Type B pancreatic cell (in vitro differentiated cells): ENCODE results near the gene SAPCD2. TPM values are rescaled to one million over a fixed set of nuclear protein-coding genes. Genes with fewer than 3 reads are reported as not detected.
"Not testable (repeated sequence)": the region's sequence is repeated elsewhere in the genome, so short reads cannot be mapped to it uniquely, and the experiment has no call there.

Experiments used
- DNase-seq: peaks from one replicate; pipeline ENCODE4 v3.0.0; 2021; ENCODE audit warnings: mixed read lengths; ENCODE audit not compliant: unreplicated experiment; ENCODE audit errors: extremely low spot score
- H3K27ac Mint-ChIP-seq: 2 replicates; pipeline ENCODE4 v1.8.0; 2021; ENCODE audit warnings: mild to moderate bottlenecking, mixed read lengths
- H3K27me3 Mint-ChIP-seq: 2 replicates; pipeline ENCODE4 v1.8.0; 2021; ENCODE audit warnings: mixed read lengths
- H3K36me3 Mint-ChIP-seq: 2 replicates; pipeline ENCODE4 v1.8.0; 2021; ENCODE audit warnings: mixed read lengths
- H3K4me1 Mint-ChIP-seq: one replicate; pipeline ENCODE4 v1.8.0; 2021; ENCODE audit warnings: mixed read lengths; ENCODE audit not compliant: unreplicated experiment
- H3K4me3 Mint-ChIP-seq: 2 replicates; pipeline ENCODE4 v1.8.0; 2021; ENCODE audit warnings: mild to moderate bottlenecking, mixed read lengths
- H3K9me3 Mint-ChIP-seq: 2 replicates; pipeline ENCODE4 v1.8.0; 2021; ENCODE audit warnings: mixed read lengths
- CTCF ChIP-seq: fragments of 200-600 bp; sonication (generic); conservative IDR thresholded peaks from 2 replicates; pipeline ENCODE4 v1.5.0; 2021; ENCODE audit warnings: antibody characterized with exemption, mild to moderate bottlenecking
- total RNA-seq: library from RNA; stranded (reverse); gene quantifications from 2 replicates; pipeline ENCODE4 v1.2.1, GENCODE V29; 2021; ENCODE audit warnings: low replicate concordance

The SAPCD2 gene
- total RNA-seq, 1 donor from 2014 or later = 19.1 TPM

GRCh38 chr9:137065336-137065967 lies 4.9 kb downstream of the SAPCD2 start:
- no peak overlapping the region for H3K27ac Mint-ChIP-seq
- no peak for TF ChIP-seq CTCF
- H3K36me3 Mint-ChIP-seq = no peaks in the 10 kb centered on the region
- no peak overlapping the region for H3K4me3 Mint-ChIP-seq
- H3K4me1 Mint-ChIP-seq = peaks cover 4% of the 10 kb centered on the region
- DNase-seq = no peak
- no peaks in the 10 kb centered on the region for H3K9me3 Mint-ChIP-seq
- peaks cover 3% of the 10 kb centered on the region for H3K27me3 Mint-ChIP-seq

- H3K36me3 Mint-ChIP-seq = no peaks in the 10 kb centered on the region
- TF ChIP-seq CTCF = no peak
- H3K4me3 Mint-ChIP-seq = no peak overlapping the region
- H3K27ac Mint-ChIP-seq = no peak overlapping the region
- peaks cover 8% of the 10 kb centered on the region for H3K27me3 Mint-ChIP-seq
- peaks cover 4% of the 10 kb centered on the region for H3K4me1 Mint-ChIP-seq
- DNase-seq = no peak
- H3K9me3 Mint-ChIP-seq = no peaks in the 10 kb centered on the region
Measured at GRCh38 chr9:137064880-137065164, 5.5 kb downstream of the SAPCD2 start.

GRCh38 chr9:137064027-137064879 lies 6.1 kb downstream of the SAPCD2 start:
- H3K4me1 Mint-ChIP-seq = peaks cover 4% of the 10 kb centered on the region
- H3K27me3 Mint-ChIP-seq = peaks cover 8% of the 10 kb centered on the region
- H3K4me3 Mint-ChIP-seq = no peak overlapping the region
- no peaks in the 10 kb centered on the region for H3K36me3 Mint-ChIP-seq
- no peak for DNase-seq
- H3K9me3 Mint-ChIP-seq = no peaks in the 10 kb centered on the region
- TF ChIP-seq CTCF = peak; percentile 94
- H3K27ac Mint-ChIP-seq = no peak overlapping the region

- Mint-ChIP-seq H3K9me3 (no peaks in the 10 kb centered on the region), H3K27me3 (peaks cover 14% of the 10 kb centered on the region), H3K36me3 (no peaks in the 10 kb centered on the region), H3K4me3 (no peak overlapping the region), H3K27ac (no peak overlapping the region), H3K4me1 (peaks cover 4% of the 10 kb centered on the region)
- DNase-seq = no peak
- no peak for TF ChIP-seq CTCF
Measured at GRCh38 chr9:137063311-137064026, 6.9 kb downstream of the SAPCD2 start.

- DNase-seq, H3K27ac Mint-ChIP-seq, H3K4me3 Mint-ChIP-seq, H3K4me1 Mint-ChIP-seq, H3K36me3 Mint-ChIP-seq, H3K9me3 Mint-ChIP-seq: not testable (repeated sequence)
- peaks cover 17% of the 10 kb centered on the region for H3K27me3 Mint-ChIP-seq
Measured at GRCh38 chr9:137062798-137063197, 7.6 kb downstream of the SAPCD2 start.

GRCh38 chr9:137062384-137062783 lies 8.0 kb downstream of the SAPCD2 start:
- no peak overlapping the region for H3K4me3 Mint-ChIP-seq
- H3K4me1 Mint-ChIP-seq = no peaks in the 10 kb centered on the region
- no peak for DNase-seq
- peaks cover 20% of the 10 kb centered on the region for H3K27me3 Mint-ChIP-seq
- no peaks in the 10 kb centered on the region for H3K36me3 Mint-ChIP-seq
- H3K27ac Mint-ChIP-seq = no peak overlapping the region
- no peak for TF ChIP-seq CTCF
- H3K9me3 Mint-ChIP-seq = no peaks in the 10 kb centered on the region
